ENCODE results near the gene KMT2C.
"Not testable (repeated sequence)": the region's sequence is repeated elsewhere in the genome, so short reads cannot be mapped to it uniquely, and the experiment has no call there.

KMT2C gene

DNA sequence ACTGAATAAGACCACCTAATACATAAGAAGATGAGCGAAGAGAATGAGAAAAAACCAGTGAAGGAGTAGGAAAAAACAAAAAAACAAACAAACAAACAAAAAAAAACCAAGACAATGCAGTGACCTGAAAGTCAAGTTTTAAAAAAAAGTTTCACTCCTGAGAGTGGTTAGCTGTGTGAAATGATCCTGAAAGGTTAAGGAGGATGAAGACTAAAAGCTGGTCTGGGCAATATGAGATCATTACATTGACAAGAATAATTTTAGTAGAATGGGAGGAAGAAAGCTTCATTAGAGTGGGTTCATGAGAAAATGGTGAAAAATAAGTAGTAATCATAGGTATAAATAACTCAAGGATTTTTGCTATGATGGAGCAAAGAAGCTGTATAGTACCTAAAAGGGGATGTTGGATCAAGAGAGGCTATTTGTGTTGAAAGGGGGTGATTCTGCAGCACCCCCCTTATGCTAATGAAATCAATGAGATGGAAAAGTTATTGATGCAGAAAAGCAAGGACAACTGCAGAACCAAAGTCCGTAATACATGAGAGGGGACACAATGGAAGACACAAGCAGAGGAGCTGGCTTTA is 80.2 kb downstream of the KMT2C start:
- DNase-seq, result no peak

DNA sequence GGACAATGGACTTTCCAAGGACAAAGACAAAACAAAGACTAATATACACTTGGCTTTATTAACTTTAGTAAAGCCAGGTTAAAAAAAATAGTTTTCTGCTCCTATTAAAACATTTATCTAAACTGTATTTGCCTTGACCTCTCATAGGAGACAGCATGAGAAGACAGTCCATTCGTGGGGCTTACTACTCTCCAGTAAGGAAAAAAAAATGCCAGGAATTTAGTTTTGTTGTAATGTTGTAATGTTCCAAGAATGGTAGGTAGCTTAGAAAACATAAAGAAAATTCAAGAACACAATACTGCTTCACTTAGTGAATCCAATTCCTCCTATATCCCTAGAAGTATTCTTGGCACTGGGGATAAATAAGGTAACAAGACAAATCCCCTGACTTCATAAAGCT is 81.7 kb downstream of the KMT2C start:
- DNase-seq, result no peak

DNA sequence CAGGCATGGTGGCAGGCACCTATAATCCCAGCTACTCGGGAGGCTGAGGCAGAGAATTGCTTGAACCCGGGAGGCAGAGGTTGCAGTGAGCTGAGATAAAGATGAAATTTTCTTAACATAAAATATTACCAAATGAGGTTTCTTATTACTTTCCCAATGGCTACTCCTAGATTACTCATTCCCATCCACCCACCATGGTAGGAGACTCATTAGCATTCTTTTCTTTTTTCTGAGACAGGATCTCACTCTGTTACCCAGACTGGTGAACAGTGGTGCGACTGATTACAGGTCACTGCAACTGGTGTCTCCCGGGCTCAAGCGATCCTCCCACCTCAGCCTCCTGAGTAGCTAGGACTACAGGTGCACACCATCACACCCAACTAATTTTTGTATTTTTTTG is 82.5 kb downstream of the KMT2C start:
- DNase-seq, result not testable (repeated sequence)

DNA sequence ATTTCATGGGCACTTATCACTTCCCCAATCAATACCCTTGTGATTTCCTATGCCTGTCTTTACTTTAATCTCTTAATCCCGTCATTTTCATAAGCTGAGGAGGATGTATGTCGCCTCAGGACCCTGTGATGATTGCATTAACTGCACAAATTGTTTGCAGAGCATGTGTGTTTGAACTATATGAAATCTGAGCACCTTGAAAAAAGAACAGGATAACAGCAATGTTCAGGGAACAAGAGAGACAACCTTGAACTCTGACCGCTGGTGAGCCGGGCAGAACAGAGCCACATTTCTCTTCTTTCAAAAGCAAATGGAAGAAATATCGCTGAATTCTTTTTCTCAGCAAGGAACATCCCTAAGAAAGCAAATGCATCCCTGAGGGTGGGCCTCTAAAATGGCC is 84.1 kb downstream of the KMT2C start:
- not testable (repeated sequence) for DNase-seq

DNA sequence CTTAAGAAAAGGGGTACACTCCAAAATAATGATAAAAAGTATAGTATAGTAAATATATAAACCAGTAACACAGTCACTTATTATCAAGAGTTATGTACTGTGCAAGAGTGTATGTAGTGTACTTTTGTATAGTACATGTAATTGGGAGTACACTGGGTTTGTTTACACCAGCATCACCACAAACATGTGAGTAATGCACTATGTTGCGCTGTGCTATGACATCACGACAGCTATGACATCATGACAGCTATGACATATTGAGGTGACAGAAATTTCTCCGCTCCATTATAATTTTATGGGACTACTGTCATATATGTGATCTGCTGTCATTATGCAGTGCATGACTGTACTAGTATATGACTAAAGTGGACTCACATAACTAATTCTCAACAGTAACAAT is 84.6 kb downstream of the KMT2C start:
- no peak for DNase-seq

DNA sequence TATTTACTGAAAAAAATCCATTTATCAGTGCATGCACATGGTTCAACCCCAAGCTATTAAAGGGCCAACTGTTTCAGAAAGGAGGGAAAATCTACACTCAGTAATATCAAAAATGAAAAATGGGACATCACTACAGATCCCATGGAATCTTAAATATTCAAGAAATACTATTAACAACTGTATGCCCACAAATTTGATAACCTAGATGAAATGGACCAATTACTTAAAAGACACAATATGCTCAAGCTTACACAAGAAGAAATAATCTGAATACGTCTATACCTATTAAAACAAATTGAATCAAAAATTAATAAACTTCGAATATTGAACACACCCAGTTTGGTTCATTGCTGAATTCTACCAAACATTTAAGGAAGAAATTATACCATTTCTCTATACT is 87.9 kb downstream of the KMT2C start:
- DNase-seq, result no peak

DNA sequence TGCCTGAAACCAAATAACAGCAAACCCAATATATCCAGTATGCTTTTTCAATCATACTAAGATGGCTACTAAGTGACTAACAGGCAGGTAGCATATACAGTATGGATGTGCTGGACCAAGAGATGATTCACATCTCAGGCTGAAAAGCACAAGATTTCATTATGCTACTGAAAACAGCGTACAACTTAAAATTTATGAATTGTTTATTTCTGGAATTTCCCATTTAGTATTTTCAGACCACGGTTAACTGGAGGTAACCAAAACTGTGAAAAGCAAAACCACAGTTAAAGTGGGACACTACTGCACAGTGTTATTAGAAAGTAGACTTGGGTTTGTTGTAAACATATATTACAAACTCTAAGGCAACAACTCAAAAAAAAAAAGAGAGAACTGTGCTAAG is 91.5 kb downstream of the KMT2C start:
- no peak for DNase-seq

DNA sequence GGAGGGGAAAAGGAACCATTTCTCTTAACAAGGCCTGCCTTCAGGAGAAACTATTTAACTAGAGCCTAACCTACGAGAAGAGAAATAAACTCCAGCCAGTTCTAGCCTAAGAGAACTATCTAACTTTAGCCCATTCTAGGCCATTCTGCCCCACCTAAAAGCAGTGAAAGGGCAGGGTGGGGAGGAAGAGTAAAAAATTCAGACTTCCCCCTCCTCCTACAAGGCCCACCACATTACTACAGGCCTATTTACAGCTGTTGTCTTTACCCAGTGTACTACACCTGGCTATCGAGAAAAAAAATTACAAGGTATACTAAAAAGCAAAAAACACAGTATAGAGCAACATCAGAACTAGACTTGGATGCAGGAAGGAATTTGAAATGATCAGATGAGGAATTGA is 93.0 kb downstream of the KMT2C start:
- no peak for DNase-seq

DNA sequence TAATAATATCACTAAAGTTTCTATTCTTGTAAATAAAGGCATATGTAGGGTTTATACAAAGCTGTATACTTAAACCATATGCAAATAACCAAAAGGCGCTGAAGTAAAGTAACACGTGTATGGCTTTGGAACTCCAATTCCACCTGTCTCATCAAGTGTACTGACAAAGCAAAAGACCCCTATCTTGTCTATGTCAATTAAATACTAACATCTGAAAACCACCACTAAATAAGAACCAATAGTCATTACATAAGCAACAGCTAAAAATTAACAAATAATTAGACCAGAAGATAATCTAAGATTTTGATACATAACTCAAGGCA is 93.9 kb downstream of the KMT2C start:
- no peak for DNase-seq

DNA sequence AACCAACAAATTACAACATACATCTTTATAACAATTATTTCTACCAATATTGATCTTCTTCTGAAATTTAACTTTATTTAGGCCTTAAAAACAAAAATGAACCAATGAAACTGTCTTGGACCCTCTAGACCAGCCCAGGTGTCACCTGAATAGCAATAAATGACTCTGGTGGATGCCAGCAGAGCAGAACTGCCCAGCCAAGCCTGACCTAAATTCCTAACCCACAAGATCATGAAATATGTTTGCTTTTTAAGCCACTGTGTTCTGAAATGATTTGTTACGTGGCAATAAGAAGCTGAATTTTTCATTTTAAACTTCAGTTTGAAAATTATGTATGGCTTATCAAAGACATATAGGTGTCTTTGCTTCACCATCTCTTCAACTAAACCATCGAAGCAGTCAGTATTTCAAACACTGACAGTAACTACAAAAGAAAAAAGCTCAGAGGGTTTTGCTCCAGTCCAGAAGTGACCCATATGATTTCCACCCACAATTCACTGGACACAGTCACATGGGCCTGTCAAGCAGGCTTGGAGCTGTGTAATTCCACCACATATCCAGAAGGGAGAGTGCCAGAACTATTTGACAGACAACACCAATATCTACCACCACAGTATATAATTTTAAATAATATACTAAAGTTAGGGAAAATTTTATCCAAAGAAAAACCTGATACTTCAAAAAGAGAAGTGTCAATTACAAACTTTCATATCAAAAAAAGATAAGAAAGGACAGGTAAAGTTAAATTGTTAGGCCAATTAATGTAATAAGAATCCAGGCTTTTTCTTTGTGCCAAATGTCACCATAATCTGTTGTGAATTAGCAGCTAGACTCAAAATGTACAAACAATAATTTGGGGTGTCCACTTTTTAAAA is 94.5 kb downstream of the KMT2C start:
- DNase-seq, result peak; percentile 36

DNA sequence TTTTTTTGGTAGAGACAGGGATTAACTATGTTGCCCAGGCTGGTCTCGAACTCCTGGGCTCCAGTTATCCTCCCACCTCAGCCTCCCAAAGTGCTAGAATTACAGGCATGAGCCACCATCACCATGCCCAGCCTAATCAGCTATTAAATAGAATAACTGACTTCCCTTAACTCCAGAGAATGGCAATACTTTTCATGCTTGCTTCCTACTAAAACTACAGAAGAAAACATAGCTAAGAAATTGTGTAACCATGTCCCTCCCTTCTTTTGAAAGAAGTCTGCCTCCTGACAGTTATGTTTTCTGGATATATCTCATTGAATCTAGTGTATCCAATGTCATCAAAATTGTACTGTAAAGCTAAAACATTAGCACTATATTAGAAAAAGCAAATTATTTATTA is 95.6 kb downstream of the KMT2C start:
- DNase-seq, result no peak

DNA sequence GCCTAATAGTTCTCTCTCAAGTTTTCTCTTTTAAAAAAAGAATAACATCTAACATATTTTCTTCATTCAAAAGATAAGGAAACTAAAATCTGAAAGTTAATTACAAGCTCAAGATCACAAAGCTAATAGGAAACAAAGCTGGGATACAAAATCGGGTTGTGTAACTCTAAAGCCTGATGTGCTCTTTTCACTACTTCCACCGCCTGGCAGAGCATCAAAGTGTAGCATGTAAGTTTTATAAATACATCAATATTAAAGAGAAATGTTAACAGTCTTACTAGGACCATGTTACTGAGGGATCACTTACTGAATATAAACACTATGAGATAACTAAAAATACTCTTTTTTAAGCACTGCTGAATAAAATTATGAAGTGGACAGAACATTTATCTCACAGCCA is 97.2 kb downstream of the KMT2C start:
- DNase-seq, result no peak

DNA sequence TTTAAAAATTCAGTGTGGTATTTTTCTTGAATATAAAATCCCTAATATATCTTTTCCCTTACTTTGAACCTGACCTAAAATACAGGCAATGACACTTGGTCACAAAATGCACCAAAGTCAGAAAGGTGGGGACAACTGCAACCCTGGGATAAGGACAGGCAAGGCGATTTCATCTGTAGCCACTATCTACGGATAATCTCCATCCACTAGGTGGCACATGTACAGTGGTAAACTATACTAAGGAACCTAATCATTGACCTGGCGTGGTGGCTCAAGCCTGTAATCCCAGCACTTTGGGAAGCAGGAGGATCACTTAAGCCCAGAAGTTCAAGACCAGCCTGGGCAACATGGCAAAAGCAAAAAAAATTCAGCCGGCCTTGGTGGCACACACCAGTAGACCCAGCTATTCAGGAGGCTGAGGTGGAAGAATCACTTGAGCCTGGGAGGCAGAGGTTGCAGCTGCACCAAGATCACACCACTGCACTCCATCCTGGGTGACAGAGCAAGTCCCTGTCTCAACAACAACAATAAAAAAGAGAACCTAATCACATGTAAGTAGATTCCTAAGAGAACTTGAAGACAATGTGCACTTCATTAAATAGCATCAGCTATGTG is 98.9 kb downstream of the KMT2C start:
- DNase-seq, result peak; percentile 53

DNA sequence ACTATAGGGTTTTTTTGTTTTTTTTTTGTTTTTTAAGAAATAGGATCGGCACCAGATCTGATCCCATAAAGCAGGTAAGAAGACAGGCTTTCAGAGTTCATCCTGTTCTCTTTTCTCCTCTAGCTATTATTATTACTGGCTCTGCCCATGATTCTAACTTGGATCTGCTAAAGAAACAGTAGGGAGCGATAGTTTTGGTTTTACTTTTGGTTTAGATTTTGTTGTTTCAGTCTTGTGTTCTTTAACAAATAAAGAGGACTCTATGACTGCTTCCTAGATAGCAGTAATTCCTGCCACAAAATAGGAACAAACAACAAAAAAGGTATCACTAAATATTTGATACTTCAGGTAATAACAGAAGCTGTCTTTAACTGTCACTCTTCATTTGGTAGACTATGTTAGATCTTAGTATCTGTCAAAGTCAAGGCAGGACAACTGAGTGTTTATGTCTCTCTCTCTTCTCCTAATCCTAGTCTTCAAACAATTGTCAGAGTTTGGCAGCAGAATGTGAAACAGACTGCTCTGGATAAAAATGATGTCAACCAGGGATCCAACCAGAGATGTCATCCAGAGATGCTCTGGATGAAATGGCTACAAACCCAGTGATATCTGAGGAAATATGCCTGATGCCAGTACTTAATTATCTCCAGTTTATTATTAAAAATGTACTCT is 99.8 kb downstream of the KMT2C start:
- DNase-seq, result no peak

DNA sequence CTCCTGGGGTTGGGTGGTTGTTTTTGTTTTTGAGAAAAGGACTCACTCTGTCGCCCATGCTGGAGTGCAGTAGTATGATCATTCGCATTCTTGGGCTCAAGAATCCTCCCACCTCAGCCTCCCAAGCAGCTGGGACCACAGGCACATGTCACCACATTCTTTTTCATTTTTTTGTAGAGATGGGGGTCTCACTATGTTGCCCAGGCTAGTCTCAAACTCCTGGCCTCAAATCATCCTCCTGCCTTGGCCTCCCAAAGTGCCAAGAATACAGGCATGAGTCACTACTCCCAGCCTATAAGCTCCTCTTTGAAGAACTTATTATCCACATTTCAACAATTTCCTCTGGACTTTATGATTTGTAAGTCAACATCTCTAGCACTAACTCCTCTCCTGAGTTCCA is 102.7 kb downstream of the KMT2C start:
- DNase-seq, result no peak

DNA sequence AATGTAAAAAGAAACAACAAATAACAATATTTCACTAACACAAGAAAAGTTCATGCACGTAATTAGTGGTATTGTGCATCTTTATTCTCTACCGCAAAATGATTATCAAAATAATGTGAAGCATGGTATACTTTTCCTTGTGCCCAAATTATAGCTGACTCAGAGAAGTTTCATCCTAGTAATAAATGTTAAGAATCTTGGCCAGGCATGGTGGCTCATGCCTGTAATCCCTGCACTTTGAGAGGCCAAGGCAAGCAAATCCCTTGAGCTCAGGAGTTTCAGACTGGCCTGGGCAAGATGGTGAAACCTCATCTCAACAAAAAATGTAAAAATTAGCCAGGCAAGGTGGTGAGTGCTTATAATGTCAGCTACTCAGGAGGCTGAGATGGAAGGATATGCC is 105.0 kb downstream of the KMT2C start:
- no peak for DNase-seq

DNA sequence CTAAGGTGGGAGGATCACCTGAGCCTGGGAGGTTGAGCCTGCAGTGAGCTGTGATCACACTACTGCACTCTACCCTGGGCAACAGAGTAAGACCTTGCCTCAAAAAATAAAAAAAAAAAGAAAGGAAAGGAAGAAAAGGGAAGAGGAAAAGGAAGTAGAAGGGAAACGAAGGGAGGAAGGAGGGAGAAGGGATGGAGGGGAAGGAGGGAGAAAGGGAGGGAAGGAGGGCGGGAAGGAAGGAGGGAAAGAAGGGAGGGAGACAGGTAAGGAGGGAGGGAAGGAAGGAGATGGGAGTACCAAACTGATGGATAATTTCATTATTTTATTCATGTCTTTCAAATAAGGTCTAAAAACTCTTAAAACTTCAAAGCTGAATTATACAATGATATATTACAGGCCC is 106.3 kb downstream of the KMT2C start:
- no peak for DNase-seq

DNA sequence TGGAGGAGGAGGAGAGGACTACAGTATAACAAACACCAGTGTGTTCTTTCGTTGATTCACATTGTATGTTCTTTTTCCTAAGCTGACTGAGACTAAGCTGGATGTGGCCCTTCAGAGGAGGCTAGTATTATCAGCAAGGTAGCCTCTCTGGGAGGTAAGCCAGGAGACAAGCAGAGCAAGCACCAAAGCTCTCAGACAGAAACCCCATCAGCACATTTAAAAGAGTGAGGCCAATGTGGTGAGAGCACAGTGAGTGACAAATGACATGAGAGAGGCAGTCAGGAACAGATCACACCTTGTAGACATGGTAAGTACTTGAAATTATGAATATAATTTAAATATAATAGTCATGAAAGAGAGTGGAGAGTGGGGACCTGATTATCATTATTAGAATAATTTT is 107.6 kb downstream of the KMT2C start:
- DNase-seq, result no peak

DNA sequence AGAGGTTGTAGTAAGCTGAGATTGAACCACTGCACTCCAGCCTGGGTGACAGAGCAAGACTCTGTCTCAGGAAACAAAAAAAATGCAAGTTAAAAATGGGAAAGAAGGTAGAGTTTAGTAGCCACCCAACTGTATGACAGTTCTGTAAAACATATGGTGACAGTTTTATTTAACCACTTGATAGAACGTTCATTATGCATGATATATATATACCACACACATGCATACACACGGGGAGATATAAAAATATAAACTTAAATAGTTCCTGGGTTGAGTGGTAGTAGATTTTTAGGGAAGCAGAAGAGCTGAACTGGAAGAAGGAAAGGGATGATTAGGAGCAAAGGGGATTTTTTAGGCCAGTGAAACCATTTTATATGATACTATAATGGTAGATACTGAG is 120.0 kb downstream of the KMT2C start:
- no peak for DNase-seq

DNA sequence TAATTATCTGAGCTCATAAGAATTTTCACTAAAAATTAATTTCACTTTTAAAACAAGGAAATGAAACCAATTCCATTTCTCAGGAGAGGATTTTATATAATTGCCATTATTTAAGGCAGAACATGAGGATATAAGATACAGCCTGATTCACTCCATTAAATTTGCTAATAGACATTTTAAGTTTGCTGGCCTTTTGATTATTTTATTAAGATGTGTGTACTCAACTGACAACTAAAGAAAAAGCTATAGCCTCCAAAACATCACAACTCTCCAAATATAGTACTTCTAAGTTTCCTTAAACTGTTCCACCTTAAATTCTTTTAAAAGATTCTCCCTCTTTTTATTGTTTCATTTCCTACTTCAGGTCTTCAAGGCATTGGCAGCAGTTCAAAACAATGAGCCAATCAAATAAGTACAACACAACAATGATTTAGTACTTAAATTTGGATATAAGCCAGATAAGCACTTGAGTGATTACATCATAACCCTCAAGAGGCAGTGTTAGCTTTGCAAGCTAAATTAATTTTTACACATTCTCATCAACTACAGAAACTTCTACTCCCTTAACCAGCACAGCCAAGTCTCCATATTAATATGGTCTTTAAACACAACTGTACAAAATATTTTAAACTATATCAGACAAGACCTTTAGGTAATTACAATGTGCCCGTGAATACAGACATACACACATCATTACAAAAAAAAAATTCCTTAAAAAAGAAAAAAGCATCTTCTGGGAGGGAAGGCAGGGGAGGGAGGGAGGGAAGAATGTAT is 121.8 kb downstream of the KMT2C start:
- DNase-seq, result no peak

DNA sequence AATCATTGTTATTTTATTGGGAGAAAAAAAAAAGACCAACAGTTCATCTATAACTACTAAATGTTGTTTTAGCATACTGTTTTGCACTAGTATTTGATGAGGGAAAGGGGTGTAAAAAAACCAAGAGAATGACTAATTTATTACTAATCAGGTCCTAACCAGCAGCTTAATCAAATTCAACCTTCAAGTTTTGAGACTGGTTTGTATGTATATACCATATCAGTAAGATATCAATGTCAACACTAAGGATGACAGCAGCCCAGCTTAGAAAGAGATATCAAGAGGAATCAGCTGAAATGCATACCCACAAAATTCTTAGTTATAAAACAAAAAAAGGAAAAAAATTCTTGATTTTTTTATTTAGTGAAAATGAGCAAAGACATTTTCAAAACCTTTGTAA is 122.6 kb downstream of the KMT2C start:
- no peak for DNase-seq

DNA sequence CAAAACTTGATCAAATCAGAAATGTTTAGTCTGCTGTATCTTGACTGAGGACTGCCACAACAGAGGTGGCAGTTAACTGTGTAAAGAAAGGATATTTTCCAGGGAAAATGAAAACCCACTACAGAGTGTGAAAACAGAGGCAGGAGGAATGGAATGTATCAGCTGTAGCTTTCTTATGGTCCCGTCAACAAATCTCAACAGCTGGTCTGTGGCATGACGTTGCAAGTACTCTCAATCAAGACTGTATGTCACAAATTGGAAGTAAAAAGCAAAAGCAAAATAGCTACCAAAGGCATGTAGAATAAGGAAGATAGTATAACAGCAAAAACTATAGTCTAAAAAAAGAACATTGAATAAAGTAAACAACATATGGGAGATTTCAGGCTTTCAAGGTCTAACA is 123.5 kb downstream of the KMT2C start:
- no peak for DNase-seq

DNA sequence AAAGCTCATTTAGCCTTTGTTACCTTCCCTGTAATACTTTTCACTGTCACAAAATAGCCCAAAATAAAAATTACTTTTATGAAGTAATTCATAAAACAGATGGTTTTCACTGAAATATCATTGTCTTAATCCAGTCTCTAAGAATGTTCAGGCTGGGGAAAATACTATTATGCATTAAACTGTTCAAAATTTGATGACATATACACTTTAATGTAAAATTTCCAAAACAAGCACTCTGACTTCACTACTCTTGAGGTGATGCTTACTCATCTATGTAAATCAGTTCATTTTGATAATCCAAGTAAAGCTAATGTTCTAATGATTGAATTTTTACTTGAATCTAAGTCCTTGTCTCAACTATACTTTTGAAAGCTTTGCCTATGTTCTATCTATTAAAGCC is 127.9 kb downstream of the KMT2C start:
- no peak for DNase-seq

All from NCI-H526 treated with DMSO at 0.1 percent for 48 hours (cell line).